GM18505 (cell line): ENCODE data around the gene CAPN8.
"Not testable (repeated sequence)": the region's sequence is repeated elsewhere in the genome, so short reads cannot be mapped to it uniquely, and the experiment has no call there.

ENCODE experiments used
- ATAC-seq: cut with Tn5 transposase; IDR thresholded peaks from one replicate; pipeline ENCODE4 v1.9.1; 2021; ENCODE audit not compliant: unreplicated experiment
- POLR2A ChIP-seq: IDR thresholded peaks from 4 replicates; pipeline ENCODE4 v1.6.1; 2011; ENCODE audit warnings: borderline replicate concordance; ENCODE audit not compliant: insufficient read depth, insufficient read length; ENCODE audit errors: extremely low read depth

Gene CAPN8

GRCh38 chr1:223533708-223534107 lies 131.8 kb downstream of the CAPN8 start:
- TF ChIP-seq POLR2A, result no peak
- no peak for ATAC-seq

GRCh38 chr1:223531742-223532341 lies 133.7 kb downstream of the CAPN8 start:
- no peak for TF ChIP-seq POLR2A
- no peak for ATAC-seq

GRCh38 chr1:223525957-223526356 lies 139.5 kb downstream of the CAPN8 start:
- no peak for TF ChIP-seq POLR2A
- ATAC-seq, result no peak

- no peak for TF ChIP-seq POLR2A
These were observed 140.0 kb downstream of the CAPN8 start for GRCh38 chr1:223525546-223525945.

DNA sequence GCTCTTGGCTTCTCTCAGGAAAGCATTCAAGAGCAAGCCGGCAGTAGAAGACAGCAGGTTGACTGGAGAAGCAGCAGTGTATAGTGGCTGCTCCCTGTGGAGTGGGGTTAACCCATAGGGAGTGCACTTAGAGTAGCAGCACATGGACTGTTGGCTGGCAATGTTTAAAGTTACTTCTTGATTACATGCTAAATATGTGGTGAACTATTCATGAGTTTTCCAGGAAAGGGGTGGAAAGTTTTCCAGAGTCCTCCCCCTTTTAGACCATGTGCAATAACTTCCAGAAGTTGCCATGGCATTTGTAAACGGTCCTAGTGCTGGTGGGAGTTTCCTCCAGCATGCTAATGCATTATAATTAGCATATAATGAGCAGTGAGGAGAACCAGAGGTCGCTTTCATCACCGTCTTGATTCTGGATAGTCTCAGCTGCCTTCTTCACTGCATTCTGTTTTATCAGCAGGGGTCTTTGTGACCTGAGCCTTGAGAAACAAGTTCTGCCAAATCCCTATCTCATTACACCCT lies 140.5 kb downstream of the CAPN8 start:
- no peak for TF ChIP-seq POLR2A
- ATAC-seq, result no peak

More at GRCh38 chr1:223525546-223525945, 140.0 kb downstream of the CAPN8 start:
- no peak for ATAC-seq

- ATAC-seq, result no peak
- no peak for TF ChIP-seq POLR2A
These were observed 144.4 kb downstream of the CAPN8 start for GRCh38 chr1:223521150-223521549.

- no peak for ATAC-seq
- no peak for TF ChIP-seq POLR2A
These were observed 145.3 kb downstream of the CAPN8 start for GRCh38 chr1:223520200-223520599.

DNA sequence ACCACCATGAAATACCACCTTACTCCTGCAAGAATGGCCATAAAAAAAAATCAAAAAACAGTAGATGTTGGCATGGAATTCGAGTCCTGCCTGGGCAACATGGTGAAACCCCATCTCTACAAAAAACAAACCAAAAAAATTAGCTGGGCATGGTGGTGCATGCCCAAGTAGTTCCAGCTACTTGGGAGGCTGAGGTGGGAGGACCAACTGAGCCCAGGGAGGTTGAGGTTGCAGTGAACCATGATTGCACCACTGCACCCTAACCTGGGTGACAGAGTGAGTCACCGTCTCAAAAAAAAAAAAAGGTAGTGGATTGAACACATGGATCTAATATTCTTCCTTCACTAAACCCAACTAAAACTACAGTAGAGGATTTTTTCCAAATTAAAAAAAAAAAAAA lies 146.4 kb downstream of the CAPN8 start:
- no peak for TF ChIP-seq POLR2A
- no peak for ATAC-seq

GRCh38 chr1:223518553-223518952 lies 146.9 kb downstream of the CAPN8 start:
- ATAC-seq, result not testable (repeated sequence)

DNA sequence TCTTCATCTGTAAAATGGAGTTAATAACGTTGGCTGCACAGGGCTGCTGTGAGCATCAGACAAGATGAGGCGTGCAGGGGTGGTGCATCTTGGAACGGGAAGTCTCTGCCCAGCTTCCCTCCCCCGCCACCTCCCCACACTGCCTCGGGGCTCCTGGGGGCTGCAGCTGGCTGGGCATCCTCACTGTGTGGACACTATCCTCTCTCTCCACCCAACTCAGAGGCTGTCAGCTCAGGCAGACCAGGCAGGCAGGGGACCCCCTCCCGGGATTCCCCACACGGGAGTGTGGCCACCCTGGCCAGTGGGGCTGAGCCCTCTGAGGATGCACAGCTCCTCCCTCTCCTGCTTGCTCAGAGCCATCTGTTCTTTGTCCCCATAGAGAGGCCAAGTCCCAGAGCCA lies 149.6 kb downstream of the CAPN8 start:
- no peak for TF ChIP-seq POLR2A
- ATAC-seq, result no peak

DNA sequence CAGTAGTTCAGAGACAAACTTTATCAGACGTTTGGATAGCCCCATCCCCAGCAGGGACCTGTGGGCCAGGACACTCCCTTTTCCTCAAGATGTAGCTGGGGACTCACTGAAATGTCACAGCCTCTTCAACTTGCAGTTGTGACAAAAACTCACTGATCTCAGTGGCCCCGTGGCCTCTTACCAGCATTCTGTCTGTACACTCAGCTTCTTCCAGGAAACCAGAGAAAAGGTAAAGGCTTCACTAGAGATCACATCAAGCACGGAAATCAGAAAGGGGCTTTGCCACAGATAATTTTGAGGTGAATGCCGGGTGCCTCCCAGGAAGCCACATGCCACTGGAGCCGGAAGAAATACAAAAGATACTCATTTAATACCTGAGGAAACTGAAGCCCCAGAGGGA lies 150.1 kb downstream of the CAPN8 start:
- TF ChIP-seq POLR2A, result no peak
- ATAC-seq, result no peak

DNA sequence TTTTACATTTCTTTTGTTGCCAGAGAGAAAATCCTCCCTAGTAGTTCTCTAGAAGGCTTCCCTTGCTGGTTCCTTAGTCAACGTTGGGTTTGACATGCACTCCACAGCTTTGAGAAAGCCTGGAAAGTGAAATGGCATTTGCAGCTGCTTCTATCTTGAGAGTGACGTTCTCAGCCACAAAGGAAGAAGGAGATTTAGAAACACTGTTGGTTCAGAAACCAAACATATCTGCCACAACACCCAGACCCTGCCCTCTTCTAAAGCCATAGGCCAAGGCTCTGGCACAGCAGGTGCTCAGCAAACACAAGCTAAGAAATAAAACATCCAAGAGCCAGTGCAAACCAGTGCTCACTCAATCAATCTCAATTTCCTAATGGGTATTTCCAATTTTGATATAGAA lies 150.9 kb downstream of the CAPN8 start:
- TF ChIP-seq POLR2A, result no peak

GRCh38 chr1:223513309-223513708 lies 152.2 kb downstream of the CAPN8 start:
- no peak for ATAC-seq
- no peak for TF ChIP-seq POLR2A

More for the DNA sequence above, 150.9 kb downstream of the CAPN8 start:
- ATAC-seq, result no peak

DNA sequence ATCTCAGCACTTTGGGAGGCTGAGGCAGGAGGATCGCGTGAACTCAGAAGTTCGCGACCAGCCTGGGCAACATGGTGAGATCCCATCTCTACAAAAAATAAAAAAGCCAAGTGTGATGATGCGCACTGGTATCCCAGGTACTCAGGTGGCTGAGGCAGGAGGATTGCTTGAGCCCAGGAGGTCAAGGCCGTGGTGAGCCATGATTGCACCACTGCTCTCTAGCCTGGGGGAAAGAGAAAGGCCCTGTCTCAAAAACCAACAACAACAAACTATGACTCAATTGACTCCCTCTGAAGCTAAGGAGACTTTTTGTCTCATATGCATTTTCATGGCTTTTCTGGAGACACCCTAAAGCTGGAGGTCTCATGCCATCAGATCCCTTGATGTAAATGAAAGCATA lies 153.4 kb downstream of the CAPN8 start:
- ATAC-seq, result no peak
- no peak for TF ChIP-seq POLR2A

DNA sequence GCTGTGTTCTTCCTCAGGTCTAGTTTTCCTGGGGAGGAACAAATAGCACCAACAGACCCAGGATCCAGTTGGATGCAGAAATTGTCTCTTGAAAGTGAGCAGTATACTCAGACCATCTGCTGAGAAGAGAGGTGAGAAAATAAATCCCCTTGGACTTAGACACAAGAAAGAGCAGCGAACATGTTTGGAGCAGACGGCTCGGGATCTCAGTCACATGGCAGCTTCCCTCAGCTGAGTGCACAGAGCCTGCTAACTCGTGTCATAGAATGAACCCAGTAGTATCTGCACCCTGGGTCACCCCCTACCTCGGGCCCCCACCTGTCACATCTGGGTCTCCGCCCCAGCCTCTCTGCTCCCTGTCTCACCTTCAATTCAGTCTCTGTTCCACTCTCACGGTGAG lies 156.7 kb downstream of the CAPN8 start:
- no peak for ATAC-seq
- TF ChIP-seq POLR2A, result no peak
